DOHH2 (cell line): Measurements from ENCODE around the gene NTNG2.

ENCODE experiments used
- H3F3A ChIP-seq: fragments of 200-600 bp; sonication (generic), shearing (Covaris generic); 2 replicates; pipeline ENCODE4 v1.6.0; 2016; ENCODE audit warnings: antibody characterized with exemption, mild to moderate bottlenecking; ENCODE audit not compliant: control insufficient read depth, insufficient read depth
- H3K27ac ChIP-seq: fragments of 200-600 bp; sonication (generic); 2 replicates; pipeline ENCODE4 v1.5.1; 2014; ENCODE audit warnings: low read depth, mild to moderate bottlenecking, low read length, moderate library complexity
- H3K27me3 ChIP-seq: fragments of 200-600 bp; sonication (generic); 2 replicates; pipeline ENCODE4 v1.6.1; 2014; ENCODE audit warnings: mild to moderate bottlenecking, low read length, mixed read lengths; ENCODE audit not compliant: control insufficient read depth
- H3K36me3 ChIP-seq: fragments of 200-600 bp; sonication (generic); 2 replicates; pipeline ENCODE4 v1.6.1; 2014; ENCODE audit warnings: mild to moderate bottlenecking, low read length, moderate library complexity, mixed read lengths; ENCODE audit not compliant: control insufficient read depth
- H3K4me1 ChIP-seq: fragments of 200-600 bp; sonication (generic); 2 replicates; pipeline ENCODE4 v1.6.1; 2014; ENCODE audit warnings: mild to moderate bottlenecking, low read length, mixed read lengths; ENCODE audit not compliant: control insufficient read depth
- H3K4me2 ChIP-seq: fragments of 200-600 bp; sonication (generic); 2 replicates; pipeline ENCODE4 v1.6.0; 2014; ENCODE audit warnings: mild to moderate bottlenecking, low read length, moderate library complexity
- H3K4me3 ChIP-seq: fragments of 200-600 bp; sonication (generic); 2 replicates; pipeline ENCODE4 v1.5.1; 2014; ENCODE audit warnings: mild to moderate bottlenecking, low read length, mixed read lengths
- H3K79me2 ChIP-seq: fragments of 200-600 bp; sonication (generic); 2 replicates; pipeline ENCODE4 v1.6.1; 2014; ENCODE audit warnings: mild to moderate bottlenecking, low read length, mixed read lengths; ENCODE audit not compliant: control insufficient read depth
- H3K9me2 ChIP-seq: fragments of 200-600 bp; sonication (generic); replicated peaks from 2 replicates; pipeline ENCODE4 v1.6.1; 2014; ENCODE audit warnings: mild to moderate bottlenecking, low read length, mixed read lengths; ENCODE audit not compliant: control insufficient read depth
- H3K9me3 ChIP-seq: fragments of 200-600 bp; sonication (generic); 2 replicates; pipeline ENCODE4 v1.6.1; 2014; ENCODE audit warnings: antibody characterized with exemption, low read length, mixed read lengths; ENCODE audit not compliant: control insufficient read depth, insufficient read depth
- H4K20me1 ChIP-seq: fragments of 200-600 bp; sonication (generic); 2 replicates; pipeline ENCODE4 v1.6.0; 2014; ENCODE audit warnings: low read depth, mild to moderate bottlenecking, antibody characterized with exemption, low read length, moderate library complexity; ENCODE audit not compliant: control insufficient read depth, insufficient read depth
- EZH2phosphoT487 ChIP-seq: fragments of 200-600 bp; sonication (generic); IDR thresholded peaks from 2 replicates; pipeline ENCODE4 v1.6.1; 2017; ENCODE audit warnings: borderline replicate concordance, mild to moderate bottlenecking, antibody characterized with exemption, low read length, moderate library complexity, mixed read lengths
- TF ChIP-seq, protein P1 (sequence below): fragments of 200-600 bp; sonication (generic); IDR thresholded peaks from one replicate; pipeline ENCODE4 v1.5.1; 2014; ENCODE audit warnings: antibody characterized with exemption, mild to moderate bottlenecking, low read depth, low read length; ENCODE audit not compliant: poor library complexity, severe bottlenecking

The NTNG2 gene

DNA sequence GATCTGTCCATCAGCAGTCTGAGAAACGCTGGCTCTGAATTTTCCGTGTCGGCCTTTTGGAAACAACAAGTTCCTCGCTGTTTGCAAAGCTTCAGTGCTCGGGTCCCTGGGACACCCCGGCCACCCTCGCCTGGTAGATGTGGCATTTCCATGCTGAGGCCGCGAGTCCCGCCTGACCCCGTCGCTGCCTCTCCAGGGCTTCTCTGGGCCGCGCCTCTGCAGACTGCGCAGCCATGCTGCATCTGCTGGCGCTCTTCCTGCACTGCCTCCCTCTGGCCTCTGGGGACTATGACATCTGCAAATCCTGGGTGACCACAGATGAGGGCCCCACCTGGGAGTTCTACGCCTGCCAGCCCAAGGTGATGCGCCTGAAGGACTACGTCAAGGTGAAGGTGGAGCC is 4.7 kb downstream of the NTNG2 start:
- Histone ChIP-seq H3K36me3 (no peaks in the 10 kb centered on the region), H3K27ac (no peak overlapping the region), H3K27me3 (peaks cover 54% of the 10 kb centered on the region), H3F3A (no peaks in the 10 kb centered on the region), H3K9me2 (no peaks in the 10 kb centered on the region), H4K20me1 (no peaks in the 10 kb centered on the region), H3K4me2 (no peak overlapping the region), H3K4me3 (no peak overlapping the region), H3K4me1 (peaks cover 8% of the 10 kb centered on the region), H3K79me2 (no peaks in the 10 kb centered on the region), H3K9me3 (no peaks in the 10 kb centered on the region)
- TF ChIP-seq, protein P1, sequence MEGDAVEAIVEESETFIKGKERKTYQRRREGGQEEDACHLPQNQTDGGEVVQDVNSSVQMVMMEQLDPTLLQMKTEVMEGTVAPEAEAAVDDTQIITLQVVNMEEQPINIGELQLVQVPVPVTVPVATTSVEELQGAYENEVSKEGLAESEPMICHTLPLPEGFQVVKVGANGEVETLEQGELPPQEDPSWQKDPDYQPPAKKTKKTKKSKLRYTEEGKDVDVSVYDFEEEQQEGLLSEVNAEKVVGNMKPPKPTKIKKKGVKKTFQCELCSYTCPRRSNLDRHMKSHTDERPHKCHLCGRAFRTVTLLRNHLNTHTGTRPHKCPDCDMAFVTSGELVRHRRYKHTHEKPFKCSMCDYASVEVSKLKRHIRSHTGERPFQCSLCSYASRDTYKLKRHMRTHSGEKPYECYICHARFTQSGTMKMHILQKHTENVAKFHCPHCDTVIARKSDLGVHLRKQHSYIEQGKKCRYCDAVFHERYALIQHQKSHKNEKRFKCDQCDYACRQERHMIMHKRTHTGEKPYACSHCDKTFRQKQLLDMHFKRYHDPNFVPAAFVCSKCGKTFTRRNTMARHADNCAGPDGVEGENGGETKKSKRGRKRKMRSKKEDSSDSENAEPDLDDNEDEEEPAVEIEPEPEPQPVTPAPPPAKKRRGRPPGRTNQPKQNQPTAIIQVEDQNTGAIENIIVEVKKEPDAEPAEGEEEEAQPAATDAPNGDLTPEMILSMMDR = peak; percentile 42
- no peak for TF ChIP-seq EZH2phosphoT487

GRCh38 chr9:132167192-132167591 is 5.3 kb downstream of the NTNG2 start:
- Histone ChIP-seq H3K27ac (no peak overlapping the region), H3K9me2 (no peaks in the 10 kb centered on the region), H3K4me3 (no peak overlapping the region), H3K79me2 (no peaks in the 10 kb centered on the region), H3K4me1 (peaks cover 7% of the 10 kb centered on the region), H3K4me2 (no peak overlapping the region), H4K20me1 (no peaks in the 10 kb centered on the region), H3K9me3 (no peaks in the 10 kb centered on the region), H3F3A (no peaks in the 10 kb centered on the region), H3K27me3 (peaks cover 51% of the 10 kb centered on the region), H3K36me3 (no peaks in the 10 kb centered on the region)
- no peak for TF ChIP-seq EZH2phosphoT487
- TF ChIP-seq, protein P1 = no peak

- H3F3A ChIP-seq = no peaks in the 10 kb centered on the region
- TF ChIP-seq EZH2phosphoT487 = no peak
- TF ChIP-seq, protein P1 = no peak
- H3K27me3 ChIP-seq = peaks cover 39% of the 10 kb centered on the region
- no peak overlapping the region for H3K4me2 ChIP-seq
- H3K79me2 ChIP-seq = no peaks in the 10 kb centered on the region
- no peaks in the 10 kb centered on the region for H3K9me2 ChIP-seq
- H3K36me3 ChIP-seq = no peaks in the 10 kb centered on the region
- H3K4me3 ChIP-seq = no peak overlapping the region
- H3K27ac ChIP-seq = no peak overlapping the region
- no peaks in the 10 kb centered on the region for H3K9me3 ChIP-seq
- no peaks in the 10 kb centered on the region for H4K20me1 ChIP-seq
- no peaks in the 10 kb centered on the region for H3K4me1 ChIP-seq
These were observed 6.5 kb downstream of the NTNG2 start for GRCh38 chr9:132168347-132168746.

DNA sequence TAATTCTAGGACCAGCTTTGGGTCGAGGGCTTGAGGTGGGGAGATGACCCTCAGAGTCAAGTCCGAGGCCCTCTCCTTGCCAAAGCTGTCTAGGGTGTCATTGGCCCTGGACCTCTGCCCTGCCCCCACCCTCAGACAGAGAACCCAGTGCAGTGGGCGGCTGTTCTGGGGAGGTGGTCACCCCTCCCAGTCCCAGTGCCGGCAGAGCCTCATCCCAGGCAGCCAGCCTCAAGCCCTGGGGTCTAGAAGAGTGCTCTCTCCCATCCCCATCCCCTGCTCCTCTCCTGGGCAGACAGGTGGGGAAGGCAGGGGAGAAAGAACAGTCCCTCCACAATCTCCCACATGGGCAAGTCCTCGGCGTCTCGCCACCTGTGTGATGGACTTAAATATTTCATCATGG is 7.0 kb downstream of the NTNG2 start:
- Histone ChIP-seq H3K36me3 (no peaks in the 10 kb centered on the region), H3K4me1 (no peaks in the 10 kb centered on the region), H3K79me2 (no peaks in the 10 kb centered on the region), H3K27ac (no peak overlapping the region), H3F3A (no peaks in the 10 kb centered on the region), H3K4me2 (no peak overlapping the region), H3K27me3 (peaks cover 34% of the 10 kb centered on the region), H3K9me3 (no peaks in the 10 kb centered on the region), H3K4me3 (no peak overlapping the region), H3K9me2 (no peaks in the 10 kb centered on the region), H4K20me1 (no peaks in the 10 kb centered on the region)
- TF ChIP-seq EZH2phosphoT487 = no peak
- TF ChIP-seq, protein P1 = no peak
